Lower leg skin (tissue), 4 donors: Measurements from ENCODE around the gene FBXW8. TPM values are rescaled to one million over a fixed set of nuclear protein-coding genes. Genes with fewer than 3 reads are reported as not detected.
"Not testable (repeated sequence)": the region's sequence is repeated elsewhere in the genome, so short reads cannot be mapped to it uniquely, and the experiment has no call there.

Source experiments
- DNase-seq, 2 donors: peaks; one replicate each; pipeline ENCODE4 v3.0.0-alpha.2; 2019; ENCODE audit warnings: low spot score in 2 of 2
- H3K4me3 ChIP-seq: fragments of 200-600 bp; sonication (generic); 2 replicates; pipeline ENCODE4 v1.5.1; 2017; ENCODE audit warnings: mild to moderate bottlenecking, low read depth; ENCODE audit not compliant: poor library complexity, severe bottlenecking
- POLR2A ChIP-seq, 2 donors: fragments of 450-650 bp; IDR thresholded peaks; one replicate each; pipeline ENCODE4 v1.6.1; 2016 to 2017; ENCODE audit warnings: antibody characterized with exemption in 2 of 2, mild to moderate bottlenecking in 1 of 2, moderate library complexity in 1 of 2
- WGBS, 2 donors: methylation state at CpG; one replicate each; pipeline ENCODE4 v1.1.5; 2018; 5-methylcytosine and 5-hydroxymethylcytosine counted together
- intact Hi-C: fragments of 100-400 bp; cut with DNase I; formaldehyde crosslinking; loops from one replicate; pipeline ENCODE4 v1.15.0; 2023; ENCODE audit warnings: low total_unique reads
- total RNA-seq, 4 donors: library from RNA; depleted of rRNA; stranded (reverse); fragments of >200 nt; gene quantifications; one replicate each; pipeline ENCODE4 v1.1.0, GENCODE V29; 2016
- TF ChIP-seq, protein P1 (sequence below), 3 donors: fragments of 450-650 bp; IDR thresholded peaks; one replicate each; pipeline ENCODE4 v1.5.1; 2016; ENCODE audit warnings: antibody characterized with exemption in 3 of 3, mild to moderate bottlenecking in 3 of 3, moderate library complexity in 2 of 3

The FBXW8 gene
- total RNA-seq, 4 donors from 2014 or later = 8.1 to 17.0 (median 15.8) TPM

DNA sequence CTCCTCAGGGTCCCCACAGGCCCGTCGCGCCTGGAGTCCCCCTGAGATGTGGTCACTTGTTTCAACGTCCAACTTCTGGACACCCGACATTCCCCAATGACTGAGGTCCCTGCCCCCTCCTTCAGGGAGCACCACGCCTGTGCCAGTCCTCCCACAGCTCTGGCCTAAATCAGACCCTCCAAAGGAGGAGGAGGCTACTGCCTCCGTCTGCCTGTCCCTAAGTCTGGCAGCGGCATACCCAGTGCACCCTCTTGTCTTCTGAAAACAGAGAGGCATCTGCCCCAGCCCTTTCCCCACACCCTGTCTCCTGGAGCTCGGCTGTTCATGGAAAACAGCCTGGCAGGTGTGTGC is 142.3 kb downstream of the FBXW8 start:
- TF ChIP-seq, protein P1, sequence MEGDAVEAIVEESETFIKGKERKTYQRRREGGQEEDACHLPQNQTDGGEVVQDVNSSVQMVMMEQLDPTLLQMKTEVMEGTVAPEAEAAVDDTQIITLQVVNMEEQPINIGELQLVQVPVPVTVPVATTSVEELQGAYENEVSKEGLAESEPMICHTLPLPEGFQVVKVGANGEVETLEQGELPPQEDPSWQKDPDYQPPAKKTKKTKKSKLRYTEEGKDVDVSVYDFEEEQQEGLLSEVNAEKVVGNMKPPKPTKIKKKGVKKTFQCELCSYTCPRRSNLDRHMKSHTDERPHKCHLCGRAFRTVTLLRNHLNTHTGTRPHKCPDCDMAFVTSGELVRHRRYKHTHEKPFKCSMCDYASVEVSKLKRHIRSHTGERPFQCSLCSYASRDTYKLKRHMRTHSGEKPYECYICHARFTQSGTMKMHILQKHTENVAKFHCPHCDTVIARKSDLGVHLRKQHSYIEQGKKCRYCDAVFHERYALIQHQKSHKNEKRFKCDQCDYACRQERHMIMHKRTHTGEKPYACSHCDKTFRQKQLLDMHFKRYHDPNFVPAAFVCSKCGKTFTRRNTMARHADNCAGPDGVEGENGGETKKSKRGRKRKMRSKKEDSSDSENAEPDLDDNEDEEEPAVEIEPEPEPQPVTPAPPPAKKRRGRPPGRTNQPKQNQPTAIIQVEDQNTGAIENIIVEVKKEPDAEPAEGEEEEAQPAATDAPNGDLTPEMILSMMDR (IDR thresholded peaks at IDR 0.05) = no peak
- TF ChIP-seq POLR2A (IDR thresholded peaks at IDR 0.05) = no peak
- 72 to 75% methylated on average over 9 of the region's 9 CpGs for WGBS, 2 donors
- intact Hi-C loops = no loop called here
- no peak overlapping the region for H3K4me3 ChIP-seq
- DNase-seq = no peak

DNA sequence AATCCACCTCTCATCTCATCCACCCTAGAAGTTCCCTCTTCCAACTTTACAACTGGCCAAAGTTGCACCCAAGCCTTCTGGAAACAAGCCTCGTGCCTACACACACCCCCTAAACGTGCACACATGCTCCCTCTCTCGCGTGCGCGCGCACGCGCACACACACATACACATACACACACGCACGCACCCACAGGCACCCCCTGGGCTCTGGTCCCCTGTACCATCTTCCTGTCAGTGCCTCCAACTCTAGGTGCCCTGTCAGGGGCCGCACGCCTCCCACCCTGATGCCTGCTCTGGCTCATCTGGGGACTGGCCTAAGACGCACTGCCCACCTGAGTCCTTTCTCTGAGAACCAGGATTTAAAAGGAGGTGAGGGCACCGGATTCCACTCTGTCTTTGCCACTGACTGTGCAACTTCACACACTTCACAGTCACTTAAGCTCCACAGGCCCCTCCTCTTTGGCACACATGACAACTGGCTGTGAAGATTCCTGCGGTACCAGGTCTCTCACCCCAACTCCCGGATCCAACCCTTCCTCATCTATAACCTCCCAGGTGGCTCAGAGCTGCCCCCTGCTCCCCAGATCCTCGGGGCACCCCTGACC is 142.9 kb downstream of the FBXW8 start:
- TF ChIP-seq, protein P1 (IDR thresholded peaks at IDR 0.05) = no peak
- TF ChIP-seq POLR2A (IDR thresholded peaks at IDR 0.05) = no peak
- intact Hi-C loops = no loop called here
- no peak for DNase-seq
- 74 to 76% methylated on average over 18 of the region's 18 CpGs for WGBS, 2 donors
- no peak overlapping the region for H3K4me3 ChIP-seq

DNA sequence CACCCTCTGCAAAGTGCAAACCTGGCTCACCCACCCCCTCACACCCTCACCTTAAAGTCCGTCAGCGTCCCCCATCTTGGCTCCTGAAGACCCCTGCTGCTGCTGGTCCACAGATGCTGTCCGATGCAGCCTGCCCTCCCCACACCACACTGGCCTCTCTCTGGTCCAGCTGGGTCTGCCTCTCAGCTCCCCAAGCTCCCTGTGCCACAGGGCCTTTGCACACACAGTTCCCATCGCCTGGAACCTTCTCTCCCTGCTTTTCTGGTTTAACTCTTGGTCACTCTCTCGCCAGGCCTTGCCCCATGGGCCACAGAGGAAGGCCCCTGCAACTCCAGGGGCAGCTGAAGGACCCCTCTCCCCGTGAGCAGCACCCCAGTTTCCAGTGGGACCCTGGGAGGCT is 143.5 kb downstream of the FBXW8 start:
- H3K4me3 ChIP-seq = no peak overlapping the region
- DNase-seq = no peak
- intact Hi-C loops = no loop called here
- TF ChIP-seq, protein P1 (IDR thresholded peaks at IDR 0.05) = no peak
- TF ChIP-seq POLR2A (IDR thresholded peaks at IDR 0.05) = no peak
- WGBS, 2 donors = 93 to 97% methylated on average over 6 of the region's 6 CpGs

DNA sequence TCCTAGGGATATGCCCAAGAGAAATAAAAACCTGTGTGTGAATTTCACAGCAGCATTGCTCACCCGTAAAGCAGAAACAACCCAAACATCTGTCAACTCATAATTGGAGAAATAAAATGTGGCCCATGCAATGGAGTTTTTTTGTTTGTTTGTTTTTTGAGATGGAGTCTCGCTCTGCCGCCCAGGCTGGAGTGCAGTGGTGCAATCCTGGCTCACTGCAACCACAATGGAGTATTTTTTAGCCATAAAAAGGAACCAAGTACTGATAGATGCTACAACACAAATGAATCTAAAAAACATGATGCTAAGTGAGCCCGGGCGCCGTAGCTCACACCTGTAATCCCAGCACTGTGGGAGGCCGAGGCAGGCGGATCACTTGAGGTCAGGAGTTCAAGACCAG is 146.9 kb downstream of the FBXW8 start:
- intact Hi-C loops, DNase-seq, H3K4me3 ChIP-seq: not testable (repeated sequence)
- 81 to 89% methylated on average over 8 of the region's 8 CpGs for WGBS, 2 donors

DNA sequence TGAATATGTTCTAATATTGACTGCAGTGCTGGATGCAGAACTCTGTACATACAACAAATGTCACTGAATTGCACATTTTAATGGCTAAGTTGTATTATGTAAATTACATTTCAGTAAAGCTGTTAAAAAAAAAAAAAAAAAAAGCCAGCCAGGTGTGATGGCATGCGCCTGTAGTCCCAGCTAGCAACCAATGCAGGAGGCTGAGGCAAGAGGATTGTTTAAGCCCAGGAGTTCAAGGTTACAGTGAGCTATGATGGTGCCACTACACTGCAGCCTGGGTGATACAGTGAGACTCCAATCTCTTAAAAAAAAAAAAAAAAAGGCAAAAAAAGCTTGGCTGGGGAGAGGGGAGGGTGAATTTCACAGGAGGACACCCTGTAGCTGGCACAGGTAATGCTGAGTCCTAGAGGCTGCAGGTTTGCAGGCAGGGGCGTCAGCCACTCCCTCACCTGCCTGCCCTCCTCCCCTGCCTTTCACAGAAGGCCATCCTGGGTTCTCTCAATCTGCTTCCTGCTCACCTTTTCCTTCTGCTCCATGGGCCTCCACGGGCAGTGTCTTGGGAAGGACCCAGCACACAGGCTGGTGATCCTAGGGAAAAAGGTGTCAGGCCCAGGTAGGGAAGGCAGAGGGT is 147.8 kb downstream of the FBXW8 start:
- intact Hi-C loops = no loop called here
- no peak for DNase-seq
- 64 to 66% methylated on average over 3 of the region's 3 CpGs for WGBS, 2 donors
- no peak overlapping the region for H3K4me3 ChIP-seq
- TF ChIP-seq POLR2A (IDR thresholded peaks at IDR 0.05) = no peak
- TF ChIP-seq, protein P1 (IDR thresholded peaks at IDR 0.05) = no peak

DNA sequence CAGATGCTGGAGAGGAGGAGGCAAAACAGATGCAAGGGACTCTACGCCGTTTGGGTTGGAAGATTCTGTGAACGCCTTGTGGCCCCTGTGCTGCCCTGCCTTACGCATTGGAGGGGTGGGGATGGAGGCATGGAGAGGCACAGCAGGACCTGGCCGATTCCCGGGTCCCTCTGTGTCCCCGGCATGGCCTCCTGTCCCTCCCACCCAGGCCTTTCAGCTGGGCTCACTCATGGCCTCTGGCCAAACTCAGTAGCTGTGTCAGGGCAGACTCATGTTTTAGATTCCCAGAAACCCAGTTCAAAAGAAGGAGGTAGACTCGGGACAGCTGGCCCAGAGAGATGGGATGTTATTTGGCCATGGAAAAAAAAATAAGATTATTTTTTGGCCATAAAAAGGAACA is 148.4 kb downstream of the FBXW8 start:
- intact Hi-C loops = no loop called here
- WGBS, 2 donors = 61 to 74% methylated on average over 8 of the region's 8 CpGs
- DNase-seq = no peak
- no peak overlapping the region for H3K4me3 ChIP-seq
- TF ChIP-seq POLR2A (IDR thresholded peaks at IDR 0.05) = no peak
- TF ChIP-seq, protein P1 (IDR thresholded peaks at IDR 0.05) = no peak
